DMS153 treated with DMSO at 0.1 percent for 48 hours (cell line): Measurements from ENCODE around the gene LAT.

Source experiments
- DNase-seq: peaks from one replicate; lab custom pipeline; 2025; ENCODE audit not compliant: unreplicated experiment; lab: John Stamatoyannopoulos, UW

The LAT gene

DNA sequence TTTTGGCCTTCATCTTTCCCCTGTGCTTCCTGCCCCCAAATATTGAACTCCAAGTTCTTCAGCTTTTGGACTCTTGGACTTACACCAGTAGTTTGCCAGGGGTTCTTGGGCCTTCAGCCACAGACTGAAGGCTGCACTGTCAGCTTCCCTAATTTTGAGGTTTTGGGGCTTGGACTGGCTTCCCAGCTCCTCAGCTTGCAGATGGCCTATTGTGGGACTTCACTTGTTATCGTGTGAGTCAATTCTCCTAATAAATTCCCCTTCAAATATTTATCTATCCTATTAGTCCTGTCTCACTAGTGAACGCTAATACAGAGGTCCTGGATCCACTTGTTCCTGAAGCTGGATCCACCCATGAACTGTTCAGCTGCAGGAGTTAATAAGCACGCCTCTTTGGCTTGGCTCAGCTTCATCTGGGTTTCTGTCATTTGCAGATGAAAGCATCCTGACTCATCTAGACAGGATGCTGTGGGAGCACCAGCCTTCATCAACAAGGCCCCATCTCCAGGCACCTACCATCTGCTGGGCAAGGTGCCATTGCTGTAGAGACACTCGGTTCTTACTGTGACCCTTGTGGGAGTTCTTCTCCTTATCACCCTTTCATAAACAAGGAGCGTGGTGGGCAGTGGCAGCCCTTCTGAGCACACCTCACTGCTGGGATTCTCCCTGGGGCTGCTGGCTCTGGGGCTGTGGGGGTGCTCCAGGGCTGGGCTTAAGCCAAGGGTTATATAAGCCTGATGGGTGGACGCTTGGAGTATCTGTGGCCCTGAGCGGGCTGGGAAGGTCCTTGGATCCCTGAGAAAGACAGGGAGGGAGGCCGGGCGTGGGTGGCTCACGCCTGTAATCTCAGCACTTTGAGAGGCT lies 23.1 kb downstream of the LAT start:
- DNase-seq, result no peak

DNA sequence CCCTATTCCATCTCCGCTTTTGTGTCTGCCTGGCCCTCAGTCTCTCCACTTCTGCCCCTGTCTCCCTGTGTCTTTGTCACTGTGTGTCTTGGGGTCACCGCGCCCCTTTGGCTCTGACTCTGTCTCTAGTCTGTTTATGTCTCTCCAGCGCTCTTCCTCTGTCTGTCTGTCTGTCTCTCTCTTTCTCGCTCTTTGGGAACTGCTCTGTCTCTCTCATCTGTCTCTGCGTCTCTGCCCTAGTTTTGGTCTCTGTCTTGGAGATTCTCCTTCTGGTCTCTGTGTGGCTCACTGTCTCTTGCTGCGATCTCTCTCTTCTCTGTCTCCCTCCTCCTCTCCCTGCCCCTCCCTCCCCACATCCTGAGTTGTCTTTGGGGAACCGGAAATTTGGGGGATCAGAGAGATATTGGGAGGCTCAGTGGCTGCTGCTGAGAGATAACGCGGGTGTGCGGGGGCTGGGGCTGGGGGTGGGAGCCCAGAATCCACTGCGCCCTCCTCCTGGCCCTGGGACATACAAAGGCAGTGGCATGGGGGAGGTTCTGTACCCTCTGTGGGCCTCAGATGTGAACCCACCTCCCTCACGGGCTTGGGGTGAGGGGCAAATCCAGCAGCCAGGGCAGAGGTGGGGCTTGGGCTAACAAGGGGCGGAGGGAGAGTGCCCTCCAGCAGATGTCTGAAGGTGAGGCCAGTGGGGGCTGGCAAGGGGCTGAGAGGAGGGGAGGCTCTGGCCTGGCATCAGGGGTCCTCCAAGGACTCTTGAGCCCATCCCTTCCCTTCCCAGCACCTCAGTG lies 24.4 kb downstream of the LAT start:
- DNase-seq, result no peak

DNA sequence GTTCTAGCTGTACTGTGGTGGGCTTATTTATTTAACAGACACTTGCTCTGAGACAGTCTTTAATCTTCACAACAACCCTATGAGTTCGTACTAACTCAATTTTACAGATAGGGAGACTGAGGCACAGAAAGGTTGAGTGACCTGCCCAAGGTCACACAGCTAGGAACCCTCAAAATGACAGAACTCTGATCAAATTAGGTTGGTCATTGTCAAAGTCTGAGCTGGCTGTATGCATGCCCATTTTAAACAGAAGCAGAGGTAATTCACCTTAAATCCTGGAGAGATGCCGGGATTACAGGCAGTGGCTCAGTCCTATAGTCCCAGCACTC lies 24.9 kb downstream of the LAT start:
- no peak for DNase-seq

DNA sequence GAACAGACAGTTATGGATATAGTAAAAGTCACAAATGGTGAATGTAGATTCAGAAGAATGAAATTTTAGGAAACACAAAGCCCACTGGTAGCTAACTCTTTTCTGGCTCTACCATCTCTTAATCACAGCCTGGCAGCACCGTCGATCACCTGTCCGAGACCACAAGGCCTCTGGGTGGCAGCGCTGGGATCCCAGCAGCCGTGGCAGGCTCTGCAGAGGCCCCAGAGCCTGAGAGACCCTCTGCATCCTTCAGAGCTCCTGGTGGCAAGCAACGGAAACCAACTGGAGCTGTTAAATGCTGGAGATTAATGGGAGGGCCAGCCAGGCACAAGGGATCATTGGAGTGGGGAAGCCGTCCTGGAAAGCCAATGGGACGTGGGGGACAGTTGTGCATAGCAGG lies 26.3 kb downstream of the LAT start:
- DNase-seq, result no peak

DNA sequence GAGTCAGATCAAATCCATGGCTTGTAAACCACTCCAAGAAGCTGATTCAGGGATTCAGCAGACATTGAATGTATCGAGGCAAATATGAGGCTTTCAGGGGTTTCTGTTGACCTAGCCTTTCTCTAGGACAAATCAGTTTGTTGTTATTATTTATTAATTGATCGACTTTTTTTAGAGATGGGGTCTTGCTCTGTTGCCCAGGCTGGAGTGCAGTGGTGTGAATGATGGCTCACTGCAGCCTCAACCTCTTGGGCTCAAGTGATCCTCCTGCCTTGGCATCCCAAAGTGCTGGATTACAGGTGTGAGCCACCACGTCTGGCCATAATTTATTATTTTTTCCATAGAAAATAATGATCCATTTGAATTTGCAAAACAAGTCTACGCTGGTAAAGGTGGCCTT lies 27.0 kb downstream of the LAT start:
- DNase-seq, result no peak

DNA sequence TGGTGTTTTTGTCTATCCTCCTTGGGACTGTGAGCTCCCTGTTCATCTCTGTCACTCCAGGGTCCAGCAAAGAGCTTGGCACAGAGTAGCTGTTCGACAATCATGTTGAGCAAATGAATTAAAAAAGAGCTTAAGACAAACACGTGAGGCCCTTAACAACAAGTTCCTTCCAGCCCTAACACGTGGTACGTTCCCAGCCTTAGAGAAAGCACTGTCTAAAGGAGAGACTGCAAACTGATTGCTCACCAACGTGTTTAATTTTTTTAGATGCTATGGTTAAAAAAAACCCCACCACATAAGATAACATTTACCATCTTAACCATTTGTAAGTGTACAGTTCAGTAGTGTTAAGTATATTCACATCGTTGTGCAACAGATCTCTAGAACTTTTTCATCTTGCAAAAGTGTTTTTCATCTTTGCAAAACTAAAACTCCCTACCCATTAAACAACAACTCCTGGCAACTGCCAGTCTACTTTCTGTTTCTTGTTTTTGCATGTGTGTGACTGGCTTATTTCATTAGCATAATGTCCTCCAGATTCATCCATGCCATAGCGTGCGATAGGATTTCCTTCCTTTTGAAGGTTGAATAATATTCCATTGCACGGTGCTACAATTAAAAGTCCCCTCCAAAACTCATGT lies 28.2 kb downstream of the LAT start:
- DNase-seq, result no peak

DNA sequence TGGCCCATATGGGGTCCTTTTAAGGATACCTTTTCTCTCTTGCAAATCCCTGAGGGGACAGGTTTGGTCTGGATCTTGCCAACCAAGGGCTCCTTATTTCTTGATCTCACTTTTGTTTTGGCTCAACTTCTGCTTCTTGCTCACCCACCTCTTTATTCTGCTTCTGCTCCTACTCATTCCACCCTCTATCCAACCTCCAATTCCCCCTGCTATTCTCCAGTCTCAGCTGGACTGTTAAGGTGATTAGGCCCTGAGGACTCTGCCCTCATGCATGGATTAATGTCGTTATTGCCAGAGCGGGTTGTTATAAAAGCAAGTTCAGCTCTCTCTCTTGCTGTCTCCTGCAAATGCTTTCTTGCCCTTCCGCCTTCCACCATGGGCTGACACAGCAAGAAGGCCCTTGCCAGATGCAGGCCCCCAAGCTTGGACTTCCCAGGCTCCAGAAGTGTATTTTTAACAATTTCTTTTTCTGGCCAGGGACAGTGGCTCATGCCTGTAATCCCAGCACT lies 29.8 kb downstream of the LAT start:
- DNase-seq, result no peak

DNA sequence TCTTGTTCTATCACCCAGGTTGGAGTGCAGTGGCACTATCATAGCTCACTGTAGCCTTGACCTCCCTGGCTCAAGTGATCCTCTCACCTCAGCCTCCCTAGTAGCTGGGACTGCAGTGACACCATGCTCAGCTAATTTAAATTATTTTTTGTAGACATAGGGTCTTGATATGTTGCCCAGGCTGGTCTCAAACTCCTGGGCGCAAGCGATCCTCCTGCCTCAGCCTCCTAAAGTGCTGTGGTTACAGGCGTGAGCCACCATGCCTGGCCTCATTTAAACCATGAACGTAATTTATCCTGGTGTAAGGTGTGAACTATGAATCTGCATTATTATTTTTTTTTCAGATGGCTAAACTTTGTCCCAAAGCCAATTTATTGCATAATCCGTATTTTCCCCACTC lies 37.3 kb downstream of the LAT start:
- DNase-seq, result no peak

DNA sequence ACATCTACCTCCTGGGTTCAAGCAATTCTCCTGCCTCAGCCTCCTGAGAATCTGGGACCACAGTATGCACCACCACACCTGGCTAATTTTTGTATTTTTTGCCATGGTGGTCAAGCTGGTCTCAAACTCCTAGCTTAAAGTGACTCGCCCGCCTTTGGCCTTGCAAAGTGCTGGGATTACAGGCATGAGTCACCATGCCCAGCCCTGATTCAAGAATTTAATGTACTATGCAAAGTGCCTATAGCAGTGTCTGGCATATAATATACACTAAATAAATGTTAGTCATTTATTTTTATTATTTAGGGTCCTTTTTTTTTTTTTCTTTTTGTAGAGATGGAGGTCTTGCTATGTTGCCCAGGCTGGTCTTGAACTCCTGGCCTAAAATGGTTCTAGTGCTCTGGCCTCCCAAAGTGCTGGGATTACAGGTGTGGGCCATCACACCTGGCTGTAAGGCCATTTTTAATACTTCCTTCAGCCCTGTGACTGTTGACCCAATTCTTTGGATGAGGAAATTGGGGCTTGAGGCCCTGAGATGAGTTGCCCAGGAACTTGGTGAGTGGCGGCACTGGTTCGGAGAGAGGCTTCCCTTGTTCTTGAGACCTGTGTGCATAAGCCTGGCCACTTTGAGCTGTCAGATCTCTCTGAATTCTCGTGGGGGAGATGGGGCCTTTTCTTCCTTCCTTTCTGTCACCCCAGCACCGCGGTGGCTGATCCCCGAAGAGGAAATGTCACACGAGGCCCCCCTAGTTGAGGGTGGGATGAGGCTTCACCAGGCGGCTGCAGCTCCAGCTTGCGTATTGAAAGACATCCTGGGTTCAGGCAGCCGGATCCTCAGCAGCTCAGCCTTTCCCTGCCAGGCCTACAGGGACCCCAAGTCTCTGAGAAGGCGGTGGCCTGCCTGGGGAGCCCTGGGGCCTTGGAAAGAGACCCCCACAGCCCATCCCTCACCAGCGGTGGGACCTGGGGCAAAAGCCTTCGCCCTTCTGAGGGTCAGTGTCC lies 38.7 kb downstream of the LAT start:
- no peak for DNase-seq

DNA sequence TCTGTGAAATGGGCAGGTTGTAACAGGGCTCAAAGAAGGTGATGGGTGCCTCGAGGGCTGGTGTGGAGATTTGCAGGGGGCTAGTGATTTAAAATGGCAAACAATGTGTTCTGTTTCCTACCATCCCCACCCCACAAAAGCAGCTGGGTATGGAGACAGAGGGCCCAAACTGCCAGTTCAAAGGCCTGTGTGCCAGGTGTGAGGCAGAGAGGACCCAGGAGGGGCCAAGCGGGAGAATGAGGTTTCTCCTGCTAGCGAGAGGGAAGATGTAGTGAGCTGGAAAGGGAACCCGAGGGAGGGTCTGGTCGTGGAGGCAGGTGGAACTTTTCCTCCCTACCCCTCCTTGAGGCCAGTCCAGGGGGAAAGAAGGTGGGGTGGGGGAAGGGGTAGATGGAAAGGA lies 39.4 kb downstream of the LAT start:
- DNase-seq, result no peak

DNA sequence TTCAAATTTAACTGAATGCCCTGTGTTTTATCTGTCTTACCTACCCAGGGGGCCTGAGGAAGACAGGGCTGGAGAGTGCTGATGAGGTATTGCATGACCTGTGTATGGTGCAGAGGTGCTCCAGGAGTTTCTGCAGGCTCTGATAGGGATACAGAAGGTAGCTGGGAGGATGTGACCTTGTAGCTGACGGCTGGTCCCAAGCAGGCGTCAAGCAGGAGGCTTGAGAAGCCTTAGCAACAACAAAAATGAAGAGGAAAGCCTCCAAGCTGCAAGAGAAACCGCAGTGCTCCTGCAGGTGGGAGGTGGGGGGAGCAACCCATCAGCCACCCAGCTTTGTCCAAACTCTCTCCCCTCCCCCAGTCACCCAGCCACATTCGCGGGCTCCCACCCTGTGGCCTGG lies 40.4 kb downstream of the LAT start:
- no peak for DNase-seq

DNA sequence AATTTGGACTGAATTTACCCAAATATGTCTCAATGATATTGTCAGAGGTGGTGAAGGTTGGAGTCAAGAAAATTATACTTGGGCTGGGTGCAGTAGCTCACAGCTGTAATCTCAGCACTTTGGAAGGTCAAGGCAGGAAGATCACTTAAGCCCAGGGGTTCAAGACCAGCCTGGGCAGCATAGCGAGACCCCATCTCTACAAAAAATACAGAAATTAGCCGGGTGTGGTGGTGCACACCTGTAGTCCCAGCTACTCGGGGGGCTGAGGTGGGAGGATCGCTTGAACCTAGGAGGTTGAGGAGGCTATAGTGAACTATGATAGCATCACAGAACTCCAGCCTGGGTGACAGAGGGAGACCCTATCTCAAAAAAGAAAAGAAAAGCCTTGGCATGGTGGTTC lies 40.9 kb downstream of the LAT start:
- no peak for DNase-seq

DNA sequence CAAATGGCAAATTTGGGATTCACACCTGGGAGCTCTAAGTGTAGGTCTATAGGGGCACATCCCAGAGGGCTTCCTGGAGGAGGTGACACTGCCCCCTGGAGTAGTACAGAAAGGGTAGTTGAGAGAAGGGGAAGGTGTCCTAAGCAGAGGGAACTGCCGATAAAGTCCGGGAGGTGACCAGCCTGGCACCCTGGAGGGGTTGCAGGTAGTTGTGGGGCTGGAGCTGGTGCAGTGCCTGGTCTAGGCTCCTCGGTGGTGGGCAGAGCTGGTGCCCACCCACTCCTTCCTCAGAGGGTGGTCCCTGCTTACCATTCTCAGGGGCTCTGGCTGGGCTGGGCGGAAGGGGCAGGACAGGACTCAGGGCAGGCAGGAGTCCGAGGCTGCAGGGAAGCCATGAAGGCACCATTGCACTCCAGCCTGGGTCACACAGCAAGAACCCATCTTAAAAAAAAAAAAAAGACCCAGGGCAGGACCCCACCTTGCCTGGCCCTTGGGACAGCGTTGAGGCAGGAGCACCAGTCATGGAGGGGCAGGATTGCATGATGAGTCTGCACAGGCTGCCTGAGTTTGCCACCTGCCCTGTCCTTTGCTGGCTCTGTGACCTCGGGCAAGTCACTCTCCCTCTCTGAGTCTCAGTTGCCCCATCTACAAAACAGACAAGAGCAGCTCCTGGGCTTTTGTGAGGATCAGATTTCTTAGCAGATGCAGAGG lies 43.8 kb downstream of the LAT start:
- no peak for DNase-seq

DNA sequence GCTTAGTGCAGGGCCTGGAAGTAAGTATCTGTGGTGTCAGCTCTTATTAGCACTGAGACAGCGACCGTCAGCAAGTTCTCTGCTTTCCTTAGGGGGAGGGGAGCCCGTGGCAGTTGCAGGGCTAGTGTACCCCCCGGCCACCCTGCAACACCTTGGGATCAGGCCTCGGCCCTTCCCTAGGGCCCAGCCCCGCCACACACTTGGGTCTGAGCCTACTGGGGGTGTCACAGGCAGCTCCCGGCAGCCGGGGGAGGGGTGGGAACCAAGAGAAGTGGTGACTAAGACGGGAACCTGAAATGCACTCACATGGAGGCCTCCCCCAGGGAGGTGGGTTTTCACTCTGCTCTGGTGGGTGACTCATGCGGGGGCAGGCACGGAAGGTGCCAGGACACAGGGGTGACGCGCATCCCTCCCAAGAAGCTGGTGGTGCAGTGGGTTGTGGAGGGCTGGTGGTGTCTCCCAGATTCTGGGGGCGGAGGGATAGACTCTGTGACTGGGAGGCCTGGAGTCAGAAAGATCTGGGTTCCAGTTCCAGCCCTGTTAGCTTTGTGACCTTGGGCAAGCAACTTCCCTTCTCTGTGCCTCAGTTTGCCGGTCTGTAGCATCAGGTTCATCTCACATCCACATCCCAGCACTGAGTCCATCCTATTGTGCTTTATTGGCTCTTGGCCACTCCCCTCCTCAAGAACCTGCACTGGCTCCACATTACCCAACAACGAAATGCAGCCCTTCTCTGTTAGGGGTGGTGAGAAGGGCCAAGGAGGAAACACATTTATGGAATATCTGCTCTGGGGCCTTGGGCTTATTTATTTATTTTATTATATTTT lies 44.5 kb downstream of the LAT start:
- DNase-seq, result no peak

DNA sequence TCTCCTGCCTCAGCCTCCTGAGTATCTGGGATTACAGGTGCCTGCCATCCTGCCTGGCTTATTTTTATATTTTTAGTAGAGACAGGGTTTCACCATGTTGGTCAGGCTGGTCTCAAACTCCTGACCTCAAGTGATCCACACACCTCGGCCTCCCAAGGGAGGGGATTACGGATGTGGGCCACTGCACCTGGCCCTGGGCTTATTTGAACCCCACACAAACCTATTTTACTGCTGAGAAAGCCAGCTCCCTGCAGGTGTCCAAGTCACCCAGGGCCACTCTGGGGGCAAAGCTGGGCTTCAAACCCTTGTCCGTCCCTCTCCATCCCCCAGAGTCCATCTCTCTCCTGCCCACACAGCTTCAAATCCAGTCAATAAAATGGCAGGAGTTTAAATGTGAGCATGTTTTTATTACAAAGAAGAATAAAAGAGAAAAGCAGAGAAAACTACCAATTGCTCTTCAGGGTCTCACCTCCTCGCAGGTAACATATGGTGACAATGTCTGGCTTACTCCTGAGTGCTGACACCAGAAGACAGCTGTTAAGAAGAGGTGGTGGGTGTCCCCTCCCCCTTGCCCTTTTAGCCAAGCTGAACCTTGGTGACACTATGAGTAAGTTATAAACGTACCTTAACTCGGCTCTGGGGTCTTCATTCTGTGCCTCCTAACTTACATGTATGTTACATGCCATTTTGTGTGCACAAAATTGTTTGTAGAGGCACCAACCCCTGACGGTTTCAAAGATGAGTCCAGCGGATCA lies 45.4 kb downstream of the LAT start:
- no peak for DNase-seq
